SKM-1 (cell line): ENCODE measurements around the gene APBA1.

ENCODE experiments used
- DNase-seq: peaks from one replicate; lab custom pipeline; 2025; ENCODE audit not compliant: unreplicated experiment; lab: John Stamatoyannopoulos, UW

The APBA1 gene

DNA sequence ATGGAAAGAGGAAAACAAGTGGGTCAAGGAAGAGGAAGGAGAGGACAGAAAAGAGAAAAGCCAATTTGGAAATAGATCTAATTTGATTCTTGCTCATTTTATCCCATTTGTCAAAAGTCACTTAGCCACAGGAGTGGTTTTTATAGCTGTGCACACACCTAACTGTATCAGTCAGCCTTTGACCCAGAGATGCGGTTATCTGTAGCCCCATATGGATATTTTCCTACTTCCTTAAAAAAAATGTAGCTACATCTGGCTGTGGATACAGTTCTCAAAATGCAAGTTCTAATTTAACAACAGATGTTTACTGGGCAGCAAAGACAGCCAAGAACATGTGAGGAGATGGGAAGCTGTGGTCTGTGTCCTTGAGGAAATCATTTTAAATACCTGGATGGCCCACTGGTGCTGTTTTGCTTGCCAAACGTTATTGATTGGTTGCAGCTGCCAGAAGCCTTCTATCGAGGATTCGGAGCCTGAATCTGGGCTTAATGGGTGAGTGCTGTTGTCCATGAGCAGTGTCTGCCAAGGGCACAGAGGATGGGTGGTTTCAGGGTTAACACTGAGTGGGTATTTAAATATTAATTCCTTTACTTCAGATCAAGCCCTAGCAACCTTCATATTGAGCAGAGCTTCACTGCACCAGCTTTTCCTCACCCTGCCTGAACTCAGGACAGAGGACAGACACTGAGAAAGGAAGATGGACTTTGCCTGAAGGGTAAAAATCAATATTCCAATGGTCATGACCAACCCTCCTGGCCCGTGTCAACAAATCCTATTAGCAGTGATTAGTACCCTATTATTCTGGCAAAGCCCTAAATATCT is 92.2 kb downstream of the APBA1 start:
- DNase-seq: no peak

DNA sequence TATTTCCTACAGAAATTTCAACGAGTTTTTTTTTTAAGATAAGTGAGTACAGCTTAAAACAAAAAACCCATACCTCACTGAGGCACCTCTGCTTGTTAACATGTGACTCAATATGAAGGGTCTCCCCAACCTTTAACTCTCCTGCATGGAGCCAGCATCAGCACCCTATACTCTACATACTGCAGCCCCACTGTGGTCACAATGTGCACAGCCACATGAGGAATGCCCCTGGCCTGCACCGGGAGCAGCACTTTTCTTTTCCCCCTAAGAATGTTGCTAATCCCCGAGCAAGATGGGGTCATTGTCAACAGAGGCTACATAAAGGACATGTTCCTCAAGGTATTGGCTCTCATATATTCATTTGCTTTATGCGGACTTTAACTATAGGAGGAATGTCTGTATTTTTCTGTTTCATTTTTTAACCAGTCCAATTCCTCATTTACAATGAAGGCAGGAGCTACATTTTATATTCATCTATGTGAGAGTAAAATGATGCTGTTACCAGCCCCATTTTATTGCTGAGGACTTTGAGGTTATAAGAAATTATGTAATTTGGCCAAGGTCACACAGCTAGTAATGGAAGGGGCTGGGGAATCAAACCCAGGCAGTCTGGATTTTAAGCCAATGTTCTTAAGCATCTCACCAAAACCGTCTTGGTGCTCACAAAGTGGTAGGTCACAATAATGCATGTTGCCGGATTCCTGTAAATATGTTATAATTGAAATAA is 93.0 kb downstream of the APBA1 start:
- DNase-seq: no peak

DNA sequence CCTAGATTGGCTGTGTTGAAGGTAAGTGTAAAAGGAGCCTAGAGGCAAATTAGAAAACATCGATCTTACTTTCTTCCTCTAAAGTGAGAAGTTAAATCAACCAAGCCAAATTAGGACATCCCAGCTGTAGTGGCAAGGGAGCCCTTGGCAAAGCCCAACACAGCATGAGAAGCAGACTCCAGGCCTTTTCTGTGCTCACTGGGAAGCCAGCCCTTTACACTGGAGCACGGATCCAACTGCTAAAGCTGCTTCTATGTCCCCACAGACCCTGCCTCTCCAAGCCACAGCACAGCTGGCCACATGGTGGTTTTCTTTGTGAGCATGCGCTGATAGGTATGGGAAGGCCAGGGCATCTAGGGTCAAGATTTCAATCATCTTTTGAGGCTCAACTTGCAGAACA is 94.1 kb downstream of the APBA1 start:
- DNase-seq: no peak

DNA sequence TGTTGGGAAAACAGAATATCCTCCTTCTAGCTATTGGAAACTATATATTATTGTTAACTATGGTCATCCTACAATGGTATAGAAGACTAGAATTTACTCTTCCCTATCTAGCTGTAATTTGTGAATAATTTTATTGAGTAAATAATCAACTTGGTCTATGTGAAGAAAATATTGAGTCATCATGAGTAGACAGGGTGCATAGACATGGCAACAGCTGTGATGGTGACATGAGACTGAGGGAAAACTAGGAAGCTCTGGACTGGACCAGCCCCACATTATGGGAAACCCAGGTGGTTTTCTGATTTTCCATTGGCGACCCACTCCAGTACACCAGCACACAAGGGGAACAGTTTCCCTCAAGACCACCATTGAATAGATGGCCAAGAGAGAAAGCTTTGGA is 95.0 kb downstream of the APBA1 start:
- DNase-seq: no peak

DNA sequence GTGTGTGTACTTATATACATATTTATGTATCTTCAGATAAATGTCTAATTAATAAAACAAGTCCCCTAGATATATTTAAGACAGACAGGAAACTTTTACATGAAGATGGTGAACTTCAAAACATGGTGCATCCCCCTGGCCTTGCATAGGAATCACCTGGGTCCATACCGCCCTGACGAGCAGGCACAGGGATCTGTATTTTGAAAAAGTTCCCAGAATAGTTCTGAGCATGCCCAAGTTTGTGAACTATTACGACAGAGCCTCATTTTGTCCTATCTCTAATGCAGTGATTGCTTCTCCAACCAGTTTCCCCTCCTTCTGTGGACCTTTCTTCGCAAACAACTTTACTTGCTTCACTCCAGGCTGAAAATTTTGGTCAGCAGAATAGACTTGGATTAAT is 98.1 kb downstream of the APBA1 start:
- DNase-seq: no peak

DNA sequence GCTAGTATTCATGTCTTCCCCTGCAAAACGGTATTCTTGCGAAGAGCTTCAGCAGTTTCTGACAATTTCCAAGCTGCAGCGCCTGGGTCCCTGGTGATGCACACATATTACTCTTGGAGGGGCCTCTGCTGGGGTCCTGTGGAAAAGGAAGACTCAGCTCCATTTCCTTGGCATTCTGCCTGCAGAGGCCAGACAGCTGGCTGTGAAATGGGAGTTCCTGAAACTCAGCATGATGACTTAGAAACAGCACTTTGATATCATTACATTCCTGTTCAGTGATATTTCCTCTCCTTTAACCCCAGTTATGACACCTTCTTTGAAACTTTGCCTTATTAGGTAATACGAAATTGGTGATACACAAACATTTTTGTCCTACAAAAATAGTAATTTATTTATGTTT is 98.5 kb downstream of the APBA1 start:
- no peak for DNase-seq

DNA sequence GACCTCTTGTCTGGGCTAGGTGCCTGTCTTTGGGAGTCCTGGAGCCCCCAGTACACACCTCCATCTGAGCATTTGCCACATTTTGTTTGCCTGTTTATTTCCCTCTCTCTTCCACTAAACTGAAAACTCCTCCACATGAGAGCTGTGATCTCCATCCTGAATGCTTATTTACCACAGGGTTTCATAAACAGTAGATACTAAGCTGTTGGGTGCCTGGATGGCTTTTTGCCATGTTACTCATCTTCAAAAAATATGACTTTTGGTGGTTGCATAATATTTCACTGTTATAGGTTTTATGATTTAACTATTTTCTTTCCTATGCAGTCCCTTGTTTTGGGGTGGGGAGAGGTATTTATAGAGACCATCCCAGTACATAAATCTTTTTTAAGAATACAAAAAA is 99.6 kb downstream of the APBA1 start:
- DNase-seq: no peak

DNA sequence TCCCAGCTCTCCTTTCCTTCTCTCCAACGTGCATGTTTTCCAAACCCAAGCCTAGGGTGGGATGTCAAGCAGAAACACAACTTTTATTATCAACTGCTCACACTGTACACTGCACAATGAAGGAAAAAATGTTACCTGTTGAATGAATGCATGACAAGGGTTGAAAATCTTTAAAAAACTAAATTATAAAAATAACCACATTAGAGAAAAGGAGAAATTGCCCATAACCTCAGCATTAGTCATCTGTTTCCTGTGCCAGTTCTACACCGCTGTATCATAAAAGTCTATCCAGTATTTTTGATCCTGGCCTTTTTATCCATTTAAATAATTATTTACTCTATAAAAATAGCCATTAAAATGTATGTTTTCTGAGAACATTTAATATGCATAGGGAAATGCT is 101.1 kb downstream of the APBA1 start:
- DNase-seq: no peak

DNA sequence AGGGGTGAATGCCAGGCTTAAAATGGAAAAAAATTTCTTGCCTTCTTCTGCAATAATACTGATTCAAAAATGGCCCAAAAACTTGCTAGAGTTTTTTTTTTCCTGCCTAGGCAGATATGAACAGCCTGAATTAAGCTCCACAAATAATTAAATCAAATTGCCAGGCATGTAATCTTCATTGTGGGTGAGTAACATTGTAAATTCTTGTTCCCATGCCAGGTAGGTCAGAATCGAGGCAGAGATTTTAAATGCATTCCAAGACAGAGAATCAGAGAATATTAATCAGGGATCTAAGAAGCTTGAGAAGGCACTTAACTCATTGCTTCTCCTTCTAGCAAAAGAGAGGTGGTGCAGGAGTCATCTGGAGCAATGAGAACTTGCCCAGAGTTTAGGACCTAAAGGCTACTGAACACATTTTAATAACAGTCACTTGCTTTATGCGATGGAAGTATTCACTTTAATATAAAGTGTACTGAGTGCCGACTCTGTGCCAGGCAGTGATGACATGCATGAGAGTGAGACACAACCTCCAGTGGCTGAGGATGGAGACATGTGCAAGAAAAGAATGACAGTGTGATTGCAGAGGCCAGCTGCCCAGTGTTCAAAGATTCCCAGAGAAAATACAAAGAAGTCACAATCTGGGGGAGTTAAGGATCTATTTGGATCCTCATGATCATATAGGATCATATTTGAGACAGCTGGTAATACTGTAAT is 102.3 kb downstream of the APBA1 start:
- DNase-seq: no peak

DNA sequence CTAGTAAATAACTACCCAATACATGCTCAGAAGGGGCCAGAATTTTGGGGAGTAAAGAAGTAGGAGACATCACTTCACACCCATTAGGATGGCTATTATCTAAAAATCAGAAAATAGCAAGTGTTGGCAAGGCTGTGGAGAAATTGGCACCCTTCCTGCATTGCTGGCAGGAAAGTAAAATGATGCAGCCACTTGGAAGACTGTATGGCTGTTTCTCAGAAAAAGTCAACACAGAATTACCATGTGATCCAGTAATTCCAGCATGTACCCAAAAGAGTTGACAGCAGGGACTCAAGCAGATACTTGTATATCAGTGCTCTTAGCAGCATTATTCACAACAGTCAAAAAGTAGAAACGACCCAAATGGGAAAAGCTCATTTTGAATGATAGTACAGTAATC is 107.6 kb downstream of the APBA1 start:
- no peak for DNase-seq

DNA sequence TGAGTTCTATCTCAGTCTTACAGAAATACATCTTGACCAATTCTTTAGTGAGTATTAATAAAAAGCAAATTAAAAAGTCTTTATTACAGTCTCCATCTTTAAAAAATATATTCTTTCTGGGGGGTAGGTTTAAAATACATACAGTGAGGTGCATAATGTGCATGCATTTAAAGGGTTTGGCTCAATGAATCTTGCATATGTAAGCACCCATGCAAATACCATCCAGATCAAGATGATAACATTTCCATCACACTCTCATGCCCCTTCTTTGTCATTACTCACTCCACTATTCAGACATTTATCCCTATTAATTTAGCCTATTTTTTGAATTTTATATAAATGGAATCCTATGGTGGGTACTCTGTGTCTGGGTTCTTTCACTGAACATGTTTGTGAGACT is 113.0 kb downstream of the APBA1 start:
- DNase-seq: no peak

DNA sequence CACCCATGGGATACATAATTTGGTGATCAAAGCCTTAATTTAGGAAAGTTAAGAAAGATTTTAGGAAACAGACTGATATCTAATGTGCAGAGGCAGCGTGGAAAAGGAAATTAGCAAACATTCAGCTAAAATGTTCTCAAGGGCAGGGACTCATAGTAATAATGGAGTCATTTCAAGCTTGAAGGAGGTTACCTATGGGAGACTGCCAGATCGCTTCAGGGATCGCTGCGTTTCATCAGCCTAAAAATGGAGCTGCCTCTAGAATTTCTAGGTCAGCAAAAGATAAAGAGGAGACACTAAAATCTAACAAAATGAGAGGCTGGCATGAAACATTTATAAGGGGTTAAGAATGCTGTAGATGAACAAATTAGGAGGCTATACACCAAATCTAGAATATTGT is 115.5 kb downstream of the APBA1 start:
- DNase-seq: no peak

DNA sequence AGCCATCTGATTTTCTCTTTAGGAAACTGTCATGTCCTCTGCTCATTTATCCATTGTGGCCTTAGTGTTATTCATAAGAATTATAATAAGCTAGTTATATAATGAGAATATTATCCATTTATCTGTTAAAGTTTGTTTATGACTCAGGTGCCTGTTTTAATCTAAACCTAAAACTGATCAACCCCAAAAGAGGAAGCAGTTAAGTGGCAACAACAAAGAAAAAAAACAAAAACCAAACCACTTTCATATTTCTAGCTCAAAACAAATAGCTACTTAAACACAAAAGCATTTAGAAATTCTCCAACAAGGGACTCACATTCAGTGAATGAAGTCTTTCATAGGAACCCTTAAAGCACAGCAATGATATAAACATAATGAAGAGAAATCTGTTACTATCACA is 116.4 kb downstream of the APBA1 start:
- DNase-seq: no peak

DNA sequence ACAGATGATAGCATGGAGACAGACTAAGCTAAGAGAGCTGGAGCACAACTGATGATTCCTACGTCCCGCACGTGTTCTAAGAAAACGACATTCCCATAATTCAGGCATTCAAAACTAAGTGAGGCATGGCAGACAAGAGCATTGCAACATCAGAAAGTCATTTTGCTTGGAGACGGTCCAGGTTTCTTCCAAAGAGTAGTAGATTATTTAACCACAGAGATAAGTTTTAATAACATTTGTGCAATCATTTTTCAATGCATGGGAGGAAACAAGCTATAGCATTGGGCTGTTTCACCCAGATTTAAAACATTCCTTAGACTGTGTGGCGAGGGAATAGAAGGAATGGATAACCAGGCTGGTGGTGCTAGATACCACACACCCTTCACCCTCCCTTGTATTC is 117.2 kb downstream of the APBA1 start:
- DNase-seq: no peak

DNA sequence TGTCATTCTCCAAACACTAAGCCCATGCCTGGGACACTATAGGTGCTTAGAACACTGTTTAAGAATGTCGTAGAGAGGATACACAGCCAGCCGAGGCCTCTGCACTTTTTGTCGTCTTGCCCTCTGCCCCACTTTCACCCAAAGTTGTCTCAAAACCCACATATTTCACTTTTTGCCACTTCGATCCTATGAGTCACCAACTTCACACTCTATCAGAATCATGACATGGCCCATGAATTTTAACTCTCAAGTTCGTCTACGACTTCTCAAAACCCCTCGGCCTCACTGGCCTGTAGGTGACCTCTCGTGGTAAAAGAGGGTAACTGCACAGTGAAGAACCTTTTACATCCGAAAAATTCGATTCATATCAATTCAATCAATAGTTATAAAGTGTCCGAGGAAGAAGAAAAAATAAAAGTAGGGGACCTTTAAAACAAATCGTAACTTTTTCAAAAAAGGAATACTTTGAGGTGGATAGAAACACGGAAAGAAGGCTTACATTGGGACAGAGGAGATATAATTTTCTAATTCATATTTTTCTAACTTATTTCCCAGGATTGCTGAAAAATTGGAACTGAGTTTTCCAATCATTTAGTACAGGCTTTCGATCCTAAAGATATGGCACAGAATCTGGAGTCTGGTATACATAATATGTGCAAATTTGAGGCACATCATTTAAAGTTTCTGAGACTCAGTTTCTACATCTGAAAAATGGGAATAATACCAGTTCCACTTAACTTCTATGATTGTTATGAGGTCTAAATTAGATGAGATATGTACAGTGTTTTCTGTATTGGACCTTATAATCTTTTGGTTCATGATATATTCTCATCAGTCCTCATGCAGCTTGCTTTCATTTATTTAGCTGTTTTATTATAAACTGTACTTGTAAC is 122.6 kb downstream of the APBA1 start:
- DNase-seq: no peak

DNA sequence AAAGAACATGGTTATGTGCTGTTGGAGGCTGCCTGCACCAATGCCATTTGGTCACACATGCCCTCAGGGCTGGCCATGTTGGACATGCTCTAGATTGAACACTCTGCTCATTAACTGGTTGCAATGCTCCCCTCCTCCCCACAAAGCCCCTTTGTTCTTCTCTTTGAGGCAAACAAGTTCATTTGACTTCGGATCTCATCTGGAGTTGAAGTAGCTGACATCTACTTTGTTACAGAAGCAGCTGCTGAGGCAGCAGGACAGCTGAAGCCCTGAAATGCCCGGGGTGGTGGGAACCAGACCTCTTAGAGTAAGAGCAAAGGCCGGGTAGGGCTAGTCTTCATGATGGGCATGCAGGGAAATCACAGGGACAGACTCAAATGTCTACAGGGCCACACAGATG is 123.5 kb downstream of the APBA1 start:
- no peak for DNase-seq

DNA sequence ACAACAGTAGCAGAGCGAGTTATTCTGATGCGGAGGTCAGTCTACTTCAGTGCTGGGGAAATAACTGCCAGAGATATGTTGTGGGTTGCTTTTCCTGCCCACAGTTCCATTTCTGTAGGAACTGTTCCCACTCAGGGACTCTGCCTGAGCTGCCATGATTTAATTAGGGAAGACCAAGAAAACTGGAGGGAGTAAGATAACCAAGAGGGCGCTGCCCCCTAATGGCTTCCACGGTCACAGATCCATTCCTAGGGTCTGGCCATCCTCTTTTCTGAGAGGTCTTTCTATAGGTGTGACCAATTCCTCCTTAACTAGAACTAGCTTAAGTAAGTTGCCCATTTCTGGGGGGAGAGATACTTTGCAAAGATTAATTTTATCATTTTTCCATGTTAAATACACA is 125.9 kb downstream of the APBA1 start:
- no peak for DNase-seq

DNA sequence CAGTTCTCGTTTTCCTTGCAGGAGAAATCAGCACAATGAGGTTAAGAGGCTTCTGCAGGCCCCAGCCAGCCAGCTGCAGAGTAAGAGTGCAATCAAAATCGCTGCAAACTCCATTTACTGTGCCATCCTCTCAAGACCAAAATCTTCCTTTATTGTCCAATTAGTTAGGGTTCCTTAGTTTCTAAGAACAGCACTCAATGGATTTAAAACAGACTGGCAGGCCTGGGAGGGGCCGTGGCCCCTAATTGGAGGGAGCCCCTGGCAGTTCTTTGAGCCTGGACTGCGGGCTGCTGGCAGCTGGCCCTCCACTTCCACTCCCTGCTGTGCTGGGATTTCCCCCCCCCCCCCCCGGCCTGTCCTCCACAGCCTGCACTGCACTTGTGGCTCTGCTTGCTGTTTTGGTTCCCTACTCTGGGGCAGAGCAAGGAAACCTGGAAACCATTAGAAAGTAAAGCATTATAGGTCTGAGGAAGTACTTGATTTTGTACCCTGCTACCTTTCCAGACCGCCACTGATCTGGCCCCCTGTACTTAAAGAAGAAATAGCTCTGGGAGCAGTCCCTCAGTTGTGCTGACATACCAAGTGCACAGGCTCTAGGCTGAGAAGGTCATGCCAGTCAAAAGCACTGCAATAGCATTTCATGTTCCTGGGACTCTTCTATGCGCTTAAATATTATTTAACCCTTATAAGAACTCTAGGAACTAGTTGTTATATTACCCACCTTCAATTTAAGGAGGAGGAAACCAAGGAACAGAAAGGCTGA is 129.0 kb downstream of the APBA1 start:
- no peak for DNase-seq

DNA sequence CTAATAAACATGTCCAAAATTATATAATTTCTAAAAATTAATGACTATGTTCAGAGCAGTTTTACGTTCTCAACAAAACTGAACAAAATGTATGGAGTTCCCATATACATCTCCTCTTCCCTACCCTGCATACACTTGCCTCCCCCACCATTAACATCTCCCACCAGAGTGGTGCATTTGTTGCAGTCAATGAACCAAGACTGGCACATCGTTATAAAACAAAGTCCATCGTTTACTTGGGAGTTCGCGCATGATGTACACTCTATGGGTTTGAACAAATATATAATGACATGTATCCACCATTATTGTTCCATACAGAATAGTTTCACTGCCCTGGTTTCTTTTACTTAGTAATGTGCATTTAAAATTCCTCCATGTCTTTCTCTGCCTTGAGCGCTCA is 130.1 kb downstream of the APBA1 start:
- DNase-seq: no peak

DNA sequence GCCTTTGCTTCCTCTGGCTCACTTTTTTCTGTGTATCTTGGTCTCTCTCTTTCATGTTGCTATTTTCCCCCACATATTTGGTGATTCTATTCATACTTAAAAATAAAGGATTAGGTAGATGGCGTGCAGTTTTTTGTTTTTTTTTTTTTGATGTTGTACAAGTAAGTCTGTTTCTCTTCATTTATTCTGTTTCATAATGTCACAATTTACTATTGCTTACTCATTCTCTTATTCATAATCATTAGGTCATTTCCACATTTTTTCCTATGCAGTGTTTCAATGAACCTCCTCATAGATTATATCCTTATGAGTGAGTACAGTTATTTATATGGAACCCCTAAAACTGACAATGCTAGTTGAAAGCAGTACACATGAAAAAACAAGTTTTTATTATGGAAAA is 136.3 kb downstream of the APBA1 start:
- no peak for DNase-seq
